HTERT RPE-1 (cell line): ENCODE measurements around the gene RAB36.

Source experiments
- in situ Hi-C: fragments of 300-500 bp; cut with MboI; formaldehyde crosslinking; loops from 4 replicates; pipeline ENCODE4 v1.14.3; 2020; ENCODE audit warnings: low sequenced_read_pairs

RAB36 gene

DNA sequence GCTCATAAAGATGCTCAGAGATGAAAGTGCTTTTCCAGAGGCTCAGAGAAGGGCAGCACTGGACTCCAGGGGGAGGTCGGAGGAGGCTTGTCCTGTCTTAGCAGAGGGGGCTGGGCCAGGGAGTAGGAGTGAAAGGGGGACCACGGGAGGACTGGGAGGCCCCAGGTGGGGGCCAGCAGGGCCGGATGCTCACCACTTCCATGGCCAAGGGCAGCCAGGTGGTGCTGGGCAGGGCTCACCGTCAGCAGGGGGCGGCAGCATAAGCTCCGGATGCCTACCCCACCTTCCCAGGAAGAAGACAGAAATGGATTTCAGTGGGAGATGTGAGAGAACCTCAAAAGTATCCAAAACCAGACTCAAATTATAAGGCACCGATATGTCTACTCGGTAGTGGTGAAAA, 11.0 kb downstream of the RAB36 start:
- in situ Hi-C loops: no loop called here

DNA sequence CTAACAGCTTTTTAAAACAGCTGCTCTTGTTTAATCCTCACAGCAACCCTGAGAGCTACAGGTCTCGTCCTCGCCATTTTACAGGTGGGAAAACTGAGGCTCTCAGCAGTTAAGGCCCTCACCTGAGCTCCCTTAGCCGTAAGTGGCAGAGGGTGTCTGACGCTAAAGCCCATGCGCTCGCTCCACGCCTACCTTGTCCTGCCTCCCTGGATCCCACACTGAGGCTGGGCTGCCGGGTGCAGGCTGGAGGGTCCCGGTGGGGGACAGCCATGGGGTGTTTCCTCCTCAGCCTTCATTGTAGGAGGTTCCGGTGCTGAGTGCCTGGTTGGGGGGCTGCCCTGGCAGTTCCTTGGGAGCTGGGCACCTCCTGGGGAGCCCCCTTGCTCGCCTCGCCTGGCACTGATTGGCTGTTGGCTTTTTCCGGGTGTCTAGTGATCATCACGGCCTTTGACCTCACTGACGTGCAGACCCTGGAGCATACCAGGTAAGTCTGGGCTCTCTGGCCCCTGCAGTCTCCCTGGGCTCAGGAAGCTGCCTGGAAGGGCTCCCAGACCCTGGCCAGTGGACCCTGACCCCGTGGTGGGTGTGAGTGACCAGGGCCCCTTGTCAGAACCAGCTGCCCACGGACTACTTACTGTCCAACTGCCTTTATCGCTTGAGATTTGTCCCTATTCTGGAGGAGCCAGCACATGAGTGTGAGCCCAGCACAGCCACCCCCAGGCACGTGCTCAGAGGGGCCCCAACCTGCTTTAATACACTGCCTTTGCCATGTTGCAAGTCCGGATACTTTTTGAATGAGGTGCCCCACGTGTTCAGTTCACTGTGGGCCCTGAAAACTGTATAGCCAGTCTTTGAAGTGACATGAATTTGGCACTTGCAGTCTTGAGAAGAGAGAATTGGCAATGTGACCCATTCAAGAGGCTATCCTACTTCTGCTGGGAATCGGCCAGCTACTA, 12.6 kb downstream of the RAB36 start:
- in situ Hi-C loops: no loop called here

DNA sequence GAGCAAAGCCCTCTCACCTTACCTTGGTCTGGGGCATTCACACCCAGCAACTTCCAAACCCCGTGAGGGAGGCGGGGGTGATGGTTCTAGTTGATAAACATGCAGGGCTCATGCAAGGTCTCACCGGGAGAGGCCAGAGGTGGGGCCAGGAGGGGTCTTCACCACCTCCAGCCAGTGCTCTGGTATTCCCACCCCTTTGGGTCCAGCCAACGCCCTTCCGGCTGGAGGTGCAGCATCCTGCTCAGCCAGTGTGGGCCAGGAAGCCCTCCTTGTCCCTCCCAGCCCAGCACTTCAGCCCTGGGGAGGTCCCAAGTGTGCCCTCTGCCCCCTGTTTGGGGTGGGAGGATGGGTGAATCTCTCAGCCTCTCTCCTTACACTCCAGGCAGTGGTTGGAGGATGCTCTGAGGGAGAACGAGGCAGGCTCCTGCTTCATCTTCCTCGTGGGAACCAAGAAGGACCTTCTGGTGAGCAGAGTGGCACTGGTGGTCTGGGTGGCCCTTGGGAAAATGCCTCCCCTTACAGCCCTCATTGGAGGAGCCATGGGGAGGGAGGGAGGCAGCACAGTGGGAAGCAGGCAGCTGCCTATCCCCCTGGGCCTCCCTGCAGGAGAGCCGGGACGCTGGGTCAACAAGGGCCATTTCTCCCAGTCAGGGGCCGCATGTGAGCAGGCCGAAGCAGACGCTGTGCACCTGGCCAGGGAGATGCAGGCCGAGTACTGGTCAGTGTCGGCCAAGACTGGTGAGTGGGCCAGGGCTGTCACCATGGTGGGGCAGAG, 13.4 kb downstream of the RAB36 start:
- in situ Hi-C loops: no loop called here

DNA sequence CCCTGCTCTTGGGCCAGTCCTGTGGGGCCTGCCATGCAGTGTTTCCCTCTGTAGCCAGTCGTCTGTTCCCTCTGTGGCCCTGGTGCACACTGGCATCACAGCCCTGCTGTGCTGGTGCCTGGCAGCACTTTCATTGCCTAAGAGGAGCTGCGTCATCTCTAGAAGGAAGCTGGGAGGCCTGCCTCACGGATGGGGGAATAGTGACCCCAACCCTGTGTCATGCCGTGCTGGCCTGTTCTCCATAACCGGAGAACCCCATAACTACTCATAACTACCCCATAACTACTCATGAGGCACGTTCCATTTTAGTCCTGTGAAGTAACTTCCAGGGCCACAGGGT, 14.0 kb downstream of the RAB36 start:
- in situ Hi-C loops: no loop called here

DNA sequence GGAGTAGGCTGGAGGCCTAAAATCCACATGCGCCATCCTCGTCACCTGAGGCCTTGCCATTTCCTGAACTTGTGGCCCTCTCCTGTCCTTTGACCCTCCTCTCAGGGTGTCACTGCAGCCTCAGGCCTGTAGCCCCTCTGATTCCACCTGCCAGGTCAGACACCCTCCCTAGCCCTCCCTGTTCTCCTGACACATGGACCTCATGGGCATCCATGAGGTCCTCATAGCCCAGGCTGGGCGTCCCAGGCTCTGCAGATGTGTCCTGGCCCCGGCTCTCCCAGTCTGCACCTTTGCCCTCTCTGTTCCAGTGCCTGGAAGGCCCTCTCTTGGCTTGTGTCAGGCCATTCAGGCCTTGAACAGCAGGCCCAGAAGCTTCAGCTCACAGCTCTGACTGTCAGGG, 15.8 kb downstream of the RAB36 start:
- in situ Hi-C loops: no loop called here

DNA sequence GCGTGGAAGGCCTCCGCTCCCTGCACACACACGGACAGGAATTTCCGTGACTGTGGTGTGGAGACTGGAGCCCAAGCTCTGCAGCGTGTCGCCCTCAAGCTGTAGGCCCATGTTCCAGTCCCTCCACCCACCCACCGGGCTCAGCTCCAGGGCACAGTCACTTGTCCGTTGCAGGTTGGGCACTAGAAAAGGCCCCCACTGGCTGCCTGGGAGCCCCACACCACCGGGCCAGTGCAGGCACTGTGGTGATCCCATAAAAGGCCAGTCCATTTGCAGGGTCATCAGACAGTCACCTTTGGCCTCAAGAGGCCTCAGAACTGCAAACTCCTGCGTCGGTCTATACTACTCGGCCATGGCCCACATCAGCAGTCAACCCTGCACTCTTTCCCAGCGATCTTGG, 16.3 kb downstream of the RAB36 start:
- in situ Hi-C loops: no loop called here

DNA sequence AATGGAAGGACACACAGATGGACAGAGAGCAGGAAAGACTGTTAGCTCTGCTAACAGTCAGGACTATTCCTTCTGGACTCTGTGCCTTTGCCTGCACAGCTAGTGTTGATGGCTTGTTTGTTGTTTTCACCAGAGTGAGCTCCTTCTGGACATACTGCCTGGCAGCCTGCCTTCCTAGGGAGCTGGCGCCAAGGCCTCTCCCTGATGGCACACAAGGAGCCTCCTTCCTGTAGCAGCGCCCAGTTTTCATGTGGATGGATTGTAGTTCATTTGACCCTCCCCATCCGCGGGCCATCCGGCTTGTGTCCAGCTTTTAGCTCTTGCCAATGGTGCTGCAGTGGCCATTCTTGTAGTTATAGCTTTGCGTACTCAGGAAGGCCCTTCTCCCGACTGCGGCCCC, 18.4 kb downstream of the RAB36 start:
- in situ Hi-C loops: no loop called here

DNA sequence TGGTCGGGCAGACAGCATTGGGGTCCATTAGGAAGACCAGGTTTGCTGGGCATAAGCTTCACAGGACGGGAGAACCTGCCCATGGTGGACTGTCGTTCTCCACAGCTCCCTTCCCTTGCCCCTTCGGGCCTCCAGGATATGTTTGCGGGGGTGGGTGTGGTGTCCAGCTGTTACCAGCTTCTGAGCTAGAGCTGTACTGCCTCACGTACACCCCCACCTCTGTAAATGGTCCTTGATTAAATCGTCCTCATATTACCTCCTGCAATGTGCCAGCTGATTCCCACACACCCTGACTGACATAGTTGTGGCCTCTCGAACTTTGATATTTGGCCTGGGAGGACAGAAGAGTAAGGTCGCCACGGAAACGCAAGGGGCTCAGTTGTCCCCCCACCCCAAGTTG, 18.8 kb downstream of the RAB36 start:
- in situ Hi-C loops: no loop called here

DNA sequence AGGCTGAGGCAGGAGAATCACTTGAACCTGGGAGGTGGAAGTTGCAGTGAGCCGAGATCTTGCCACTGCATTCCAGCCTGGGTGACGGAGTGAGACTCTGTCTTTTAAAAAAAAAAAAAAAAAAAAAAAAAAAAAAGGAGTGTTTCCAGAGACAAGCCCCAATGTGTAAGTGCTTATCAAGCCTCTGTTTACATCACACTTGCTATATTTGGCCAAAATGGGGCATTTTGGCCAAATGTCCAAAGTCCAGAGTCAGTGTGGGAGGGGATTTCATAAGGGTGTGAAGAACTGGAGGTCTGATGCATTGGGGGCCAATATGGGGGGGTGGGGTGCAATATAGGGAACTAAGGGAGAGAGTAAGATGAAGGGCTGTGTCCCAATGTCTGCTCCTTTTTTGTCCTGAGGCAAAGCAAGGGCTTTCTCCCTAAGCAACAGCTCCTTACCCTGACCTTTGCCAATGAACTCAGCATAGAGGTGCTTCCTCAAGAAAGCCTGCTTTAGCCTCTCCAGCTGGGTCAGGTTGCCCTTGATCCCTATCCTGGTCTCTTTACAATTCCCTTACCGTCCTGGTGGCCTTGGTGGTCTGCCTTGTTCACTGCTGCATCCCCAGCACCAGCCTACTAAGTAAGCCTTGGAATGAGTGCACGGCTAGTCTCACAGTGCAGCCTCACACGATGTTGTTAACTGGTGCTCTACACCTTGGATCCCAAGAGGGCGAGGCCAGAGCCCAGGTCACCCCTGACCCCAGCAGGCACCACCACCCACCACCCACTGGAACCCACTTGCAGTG, 21.0 kb downstream of the RAB36 start:
- in situ Hi-C loops: no loop called here

DNA sequence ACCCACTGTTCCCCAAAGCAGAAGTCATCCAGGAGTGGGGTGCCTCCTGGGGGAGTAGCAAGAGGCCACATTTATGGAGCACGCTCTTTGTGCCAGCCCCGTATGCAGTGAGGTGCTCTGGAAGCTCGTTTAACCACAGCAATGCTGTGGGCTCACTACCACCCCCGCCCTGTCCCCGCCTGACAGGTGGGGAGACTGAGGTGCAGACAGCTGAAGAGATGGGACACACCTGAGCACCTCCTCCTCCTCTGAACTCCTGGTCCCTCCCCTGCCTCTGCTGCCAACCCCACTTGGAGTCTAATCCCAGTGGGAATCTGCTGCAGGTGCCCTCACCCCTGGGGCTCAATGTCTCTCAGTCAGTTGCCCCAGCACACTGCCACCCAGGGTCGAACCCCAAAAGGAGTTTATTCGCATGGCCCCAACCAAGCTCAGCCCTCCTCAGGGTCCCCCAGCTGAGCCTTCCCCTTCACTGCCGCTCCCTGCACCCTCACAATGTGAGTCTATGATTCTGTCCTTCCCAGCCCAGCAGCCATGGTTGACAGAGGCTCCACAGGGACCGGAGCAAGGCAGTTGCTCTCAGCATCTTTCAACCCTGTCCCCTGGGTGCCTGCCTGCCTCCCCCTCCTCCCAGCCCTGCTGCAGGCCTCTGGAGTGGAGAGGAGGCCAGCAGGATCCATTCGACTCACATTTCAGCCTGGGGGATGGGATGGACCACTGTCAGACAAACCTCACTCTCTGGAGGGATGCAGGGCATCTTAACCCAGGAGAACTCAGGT, 21.8 kb downstream of the RAB36 start:
- in situ Hi-C loops: no loop called here

DNA sequence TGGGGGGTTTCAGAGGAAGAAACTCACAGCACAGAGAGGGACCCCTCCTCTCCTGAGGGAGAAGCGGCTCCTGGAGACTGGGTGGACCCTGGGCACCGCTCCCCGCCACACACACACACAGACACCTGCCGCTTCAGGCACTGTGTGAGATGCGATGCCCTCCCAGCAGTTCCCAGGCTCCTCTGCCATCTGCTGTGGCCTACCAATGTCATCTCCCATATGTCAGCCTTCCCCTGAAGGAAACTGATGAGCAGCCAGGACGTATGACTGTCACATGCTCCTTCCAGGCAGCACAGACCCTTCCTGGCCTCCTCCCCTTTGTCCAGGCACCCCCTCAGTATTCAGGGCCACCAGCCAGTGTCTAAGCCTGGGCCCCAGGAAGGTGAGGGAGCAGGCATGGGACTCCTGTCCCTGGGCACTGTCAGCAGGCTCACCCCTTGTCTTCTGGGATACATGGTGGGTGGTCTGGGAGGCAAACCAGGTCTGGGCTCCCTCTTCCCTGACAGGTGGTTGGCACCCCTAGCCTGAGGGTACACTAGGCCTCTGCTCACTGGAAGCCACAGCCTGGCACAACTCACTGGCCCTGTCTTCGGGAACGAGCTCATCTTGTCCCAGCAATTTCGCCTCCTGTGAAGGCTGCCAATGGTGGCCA, 23.2 kb downstream of the RAB36 start:
- in situ Hi-C loops: no loop called here

DNA sequence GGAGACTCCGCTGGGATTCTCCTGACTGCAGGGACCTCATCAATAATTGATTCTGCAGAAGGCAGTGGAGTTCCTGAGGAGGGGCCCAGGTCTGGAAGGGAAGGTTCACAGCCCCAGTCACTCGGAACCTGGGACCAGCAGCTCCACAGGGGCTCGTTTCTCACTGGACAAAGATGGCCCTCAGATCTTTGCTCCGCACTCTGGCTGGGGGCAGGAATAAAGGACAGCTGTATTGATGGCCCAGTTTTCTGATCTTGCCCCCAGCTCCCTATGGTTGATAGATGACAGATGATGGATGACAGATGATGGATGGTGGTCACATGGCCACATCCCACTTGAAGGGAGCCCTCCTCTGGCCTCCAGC, 23.7 kb downstream of the RAB36 start:
- in situ Hi-C loops: no loop called here

DNA sequence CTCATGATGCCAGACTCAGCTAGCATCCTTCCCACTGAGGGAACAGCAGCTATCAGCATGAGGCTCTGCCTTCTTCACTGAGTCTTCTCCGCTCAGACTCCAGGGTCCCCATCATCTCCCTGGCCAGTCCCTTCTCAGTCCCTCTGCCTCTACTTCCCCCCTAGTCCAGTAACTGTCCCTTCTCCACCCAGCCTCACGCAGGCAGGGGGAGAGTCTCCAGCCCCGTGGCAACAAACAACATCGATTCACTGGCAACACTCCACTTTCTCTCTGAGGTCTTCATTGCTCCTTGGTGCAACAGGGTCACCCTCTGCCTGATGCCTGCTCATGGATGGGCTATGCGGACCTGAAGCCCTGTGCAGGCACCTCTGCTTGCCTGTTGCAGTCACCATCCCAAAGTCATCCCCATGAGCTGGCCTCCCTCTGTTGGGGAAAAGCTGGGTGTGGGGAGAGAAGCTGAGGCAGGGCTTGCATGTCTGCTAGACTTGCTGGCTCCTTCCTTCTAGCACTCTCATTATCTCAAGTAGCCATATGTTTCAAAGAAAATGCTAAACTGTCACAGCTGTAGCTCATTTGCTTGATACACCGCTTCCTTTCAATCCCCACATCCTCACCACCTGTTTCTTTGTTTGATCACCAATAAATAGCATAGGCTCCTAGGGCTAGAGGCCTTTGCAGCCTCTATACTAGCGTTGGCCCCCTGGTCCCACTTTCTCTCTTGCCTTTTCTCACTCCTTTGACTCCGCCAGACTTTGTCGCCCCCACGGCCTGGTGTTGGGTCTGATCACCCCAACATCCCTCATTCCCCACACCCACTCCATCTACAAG, 30.8 kb downstream of the RAB36 start:
- in situ Hi-C loops: no loop called here

DNA sequence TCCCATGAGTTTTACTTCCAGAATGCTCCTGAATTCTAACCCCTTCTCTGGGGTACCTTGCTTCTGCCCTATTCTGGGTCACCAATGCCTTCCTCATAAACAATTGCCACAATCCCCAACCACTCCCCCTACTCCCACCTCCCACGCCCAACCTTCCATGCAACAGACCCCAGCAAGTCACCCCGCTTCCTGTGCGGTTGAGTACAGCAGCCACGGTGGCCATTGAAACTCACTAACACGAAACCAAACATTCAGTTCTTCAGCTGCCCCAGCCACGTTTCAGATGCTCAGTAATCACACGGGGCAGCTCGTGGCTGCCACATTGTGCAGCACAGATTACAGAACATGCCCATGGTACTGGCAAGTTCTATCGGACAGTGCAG, 31.4 kb downstream of the RAB36 start:
- in situ Hi-C loops: no loop called here

DNA sequence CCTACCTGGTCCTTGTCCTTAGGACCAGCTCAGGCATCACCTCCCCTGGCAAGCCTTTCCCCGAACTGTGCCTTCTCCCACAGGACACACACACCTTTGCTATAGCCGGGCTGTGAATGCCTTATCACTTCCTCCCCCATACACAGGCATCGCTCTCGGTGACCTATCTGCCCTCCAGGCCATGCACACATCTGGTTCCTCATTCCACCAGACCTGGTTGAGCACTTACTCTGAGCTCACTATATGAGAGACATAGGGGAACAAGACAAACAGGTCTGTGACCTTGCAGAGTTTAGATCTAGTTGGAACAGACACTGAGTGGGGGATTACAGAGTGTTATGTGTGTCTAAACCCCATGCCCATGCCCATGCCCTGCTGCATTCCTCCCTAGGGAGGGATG, 31.9 kb downstream of the RAB36 start:
- in situ Hi-C loops: no loop called here

DNA sequence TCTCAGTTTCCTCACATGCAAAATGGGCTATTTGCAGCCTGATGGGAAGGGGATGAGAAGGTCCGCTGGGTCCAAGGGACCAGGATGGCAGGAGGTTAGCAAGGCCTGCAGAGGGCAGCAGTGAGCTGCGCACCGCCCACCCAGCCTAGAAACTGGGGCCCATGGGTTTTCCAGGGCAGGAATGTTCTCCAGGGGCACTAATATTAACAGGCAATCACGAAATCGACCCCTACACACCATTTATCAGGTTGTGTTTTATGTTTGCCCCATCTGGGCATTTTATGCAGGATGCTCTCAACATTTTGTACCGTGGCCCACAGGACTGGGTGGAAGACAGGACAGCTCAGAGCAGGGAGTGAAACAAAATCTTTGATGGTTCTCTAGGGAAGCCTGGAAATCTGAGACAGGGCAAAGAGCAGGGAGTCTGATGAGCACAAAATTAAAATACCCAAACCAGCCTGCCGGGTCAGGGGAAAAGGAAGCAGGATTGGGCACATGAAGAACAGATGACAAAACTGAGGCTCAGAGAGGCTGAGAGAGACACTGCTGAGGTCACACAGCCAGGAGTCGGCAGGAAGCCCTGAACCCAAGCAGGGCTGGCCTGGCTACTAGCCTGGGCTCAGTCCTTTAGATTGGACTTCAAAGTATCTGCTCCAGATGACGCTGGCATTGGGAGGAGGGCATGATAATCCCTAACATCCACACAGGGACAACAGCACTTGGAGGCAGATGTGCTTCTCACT, 33.4 kb downstream of the RAB36 start:
- in situ Hi-C loops: no loop called here

DNA sequence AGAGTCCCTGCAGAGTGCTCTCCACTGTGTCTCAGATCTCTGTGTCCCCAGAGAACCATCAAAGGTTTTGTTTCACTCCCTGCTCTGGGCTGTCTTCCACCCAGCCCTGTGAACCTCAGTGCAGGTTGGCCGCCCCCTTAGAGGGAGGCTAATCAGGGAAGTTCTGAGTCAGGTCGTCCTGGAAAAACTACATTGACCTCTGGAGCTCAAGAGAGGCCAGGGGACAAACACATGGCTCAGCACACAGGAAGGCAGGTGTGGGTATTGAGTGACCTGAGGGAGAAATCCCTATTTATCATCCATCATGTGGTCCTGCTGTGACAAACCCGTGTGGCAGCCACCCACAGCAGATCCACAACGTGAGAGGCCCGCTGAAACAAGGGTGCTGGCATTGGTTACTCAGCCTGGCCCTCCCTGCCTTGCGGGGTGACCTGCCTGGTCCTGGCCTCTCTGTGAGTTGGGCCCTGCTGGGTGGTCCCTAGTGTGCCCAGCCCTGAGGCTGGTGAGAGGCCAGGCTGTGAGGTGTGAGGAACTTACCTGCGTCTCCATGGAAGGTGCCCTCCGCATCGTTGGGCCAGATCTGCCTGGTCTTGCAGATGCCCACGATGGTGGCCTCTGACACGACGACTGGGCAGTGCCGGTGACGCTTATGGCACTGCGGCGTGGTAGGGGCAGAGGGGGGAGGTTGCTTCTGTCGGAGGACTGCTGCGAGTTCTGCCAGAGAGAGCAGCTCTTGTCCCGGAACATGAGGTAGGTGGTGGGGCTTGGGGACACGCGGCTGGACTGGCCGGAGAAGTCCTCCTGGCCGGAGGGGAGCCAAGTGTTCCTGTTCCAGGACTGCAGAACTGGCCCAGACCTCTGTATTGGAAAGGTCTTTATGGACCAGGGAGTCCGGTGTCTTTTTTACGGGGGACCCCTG, 34.4 kb downstream of the RAB36 start:
- in situ Hi-C loops: no loop called here
